ENCODE results near the gene PTPRG.

GRCh38 chr3:62113092-62113491 is 551.7 kb downstream of the PTPRG start:
- TF ChIP-seq CTCF (IDR thresholded peaks at IDR 0.05 in 4 of 5, conservative IDR thresholded peaks at IDR 0.05 in 1 of 5) (no peak), POLR2A (IDR thresholded peaks at IDR 0.05) (no peak)
